GM23338 (cell line): ENCODE measurements around the gene NEURL3. TPM values are rescaled to one million over a fixed set of nuclear protein-coding genes. Genes with fewer than 3 reads are reported as not detected.

Experiments
- ATAC-seq: fragments of 200-7000 bp; cut with Tn5 transposase; 3 replicates; pipeline ENCODE4 v1.9.1; 2020
- DNase-seq: peaks from one replicate; pipeline ENCODE4 v3.0.0-alpha.2; 2015; ENCODE audit warnings: low spot score
- H2AFZ ChIP-seq: fragments of 200-600 bp; sonication (generic); 2 replicates; pipeline ENCODE4 v1.8.0; 2016; ENCODE audit warnings: antibody characterized with exemption, mild to moderate bottlenecking, moderate library complexity
- H3F3A ChIP-seq: fragments of 200-600 bp; sonication (generic); replicated peaks from 2 replicates; pipeline ENCODE4 v1.8.0; 2017; ENCODE audit warnings: antibody characterized with exemption, mixed run types, low read depth
- H3K27ac ChIP-seq: fragments of 200-600 bp; sonication (generic); 2 replicates; pipeline ENCODE4 v1.6.1; 2016; ENCODE audit warnings: low read depth
- H3K27me3 ChIP-seq: fragments of 200-600 bp; sonication (generic); 2 replicates; pipeline ENCODE4 v1.8.0; 2016; ENCODE audit warnings: mild to moderate bottlenecking, mixed run types, moderate library complexity; ENCODE audit not compliant: insufficient read depth
- H3K36me3 ChIP-seq: fragments of 200-600 bp; sonication (generic); 2 replicates; pipeline ENCODE4 v1.8.0; 2016; ENCODE audit warnings: mild to moderate bottlenecking; ENCODE audit not compliant: insufficient read depth
- H3K4me1 ChIP-seq: fragments of 200-600 bp; sonication (generic); 2 replicates; pipeline ENCODE4 v1.8.0; 2016; ENCODE audit warnings: mild to moderate bottlenecking, moderate library complexity; ENCODE audit not compliant: insufficient read depth
- H3K4me2 ChIP-seq: fragments of 200-600 bp; sonication (generic); 2 replicates; pipeline ENCODE4 v1.7.1; 2017; ENCODE audit warnings: mixed run types
- H3K4me3 ChIP-seq: fragments of 200-600 bp; sonication (generic); 2 replicates; pipeline ENCODE4 v1.6.1; 2016; ENCODE audit warnings: mixed run types
- H3K79me2 ChIP-seq: fragments of 200-600 bp; sonication (generic); replicated peaks from 2 replicates; pipeline ENCODE4 v1.8.0; 2017; ENCODE audit warnings: mild to moderate bottlenecking; ENCODE audit not compliant: insufficient read depth
- H3K9me2 ChIP-seq: fragments of 200-600 bp; sonication (generic); 2 replicates; pipeline ENCODE4 v1.8.0; 2017; ENCODE audit not compliant: insufficient read depth
- H4K20me1 ChIP-seq: fragments of 200-600 bp; sonication (generic); replicated peaks from 2 replicates; pipeline ENCODE4 v1.8.0; 2017; ENCODE audit warnings: mild to moderate bottlenecking; ENCODE audit not compliant: insufficient read depth
- H3K27ac Mint-ChIP-seq: 2 replicates; pipeline ENCODE4 v1.8.0; 2020; ENCODE audit warnings: inconsistent platforms, mild to moderate bottlenecking, moderate library complexity, mixed read lengths
- H3K27me3 Mint-ChIP-seq: 3 replicates; pipeline ENCODE4 v1.8.0; 2022; ENCODE audit warnings: low read depth, mild to moderate bottlenecking, moderate library complexity, mixed read lengths, inconsistent platforms; ENCODE audit not compliant: insufficient read depth, poor library complexity
- H3K36me3 Mint-ChIP-seq: 3 replicates; pipeline ENCODE4 v1.8.0; 2021; ENCODE audit warnings: low read depth, mild to moderate bottlenecking, inconsistent platforms, moderate library complexity, mixed read lengths
- H3K4me1 Mint-ChIP-seq: 3 replicates; pipeline ENCODE4 v1.8.0; 2020; ENCODE audit warnings: mild to moderate bottlenecking, inconsistent platforms, mixed read lengths
- H3K4me3 Mint-ChIP-seq: 3 replicates; pipeline ENCODE4 v1.8.0; 2021; ENCODE audit warnings: moderate library complexity, mild to moderate bottlenecking, inconsistent platforms, mixed read lengths
- H3K9me3 Mint-ChIP-seq: 3 replicates; pipeline ENCODE4 v1.8.0; 2020; ENCODE audit warnings: moderate library complexity, mild to moderate bottlenecking, inconsistent platforms, mixed read lengths
- CREB1 ChIP-seq: fragments of 250-450 bp; sonication (Bioruptor Pico); IDR thresholded peaks from 2 replicates; pipeline ENCODE4 v1.5.0; 2020; ENCODE audit warnings: low read depth, mild to moderate bottlenecking, moderate library complexity
- CTCF ChIP-seq, 2 experiments: fragments of 200-600 bp in 1 of 2; sonication (generic) in 1 of 2; conservative IDR thresholded peaks; 2 replicates each; pipeline versions ENCODE4 v1.5.1 to v1.6.1; 2016 to 2017; ENCODE audit warnings: antibody characterized with exemption in 2 of 2, low read depth in 2 of 2, mild to moderate bottlenecking in 2 of 2, moderate library complexity in 1 of 2
- ETS1 ChIP-seq: IDR thresholded peaks from 2 replicates; pipeline ENCODE4 v1.6.1; 2016; ENCODE audit warnings: antibody characterized with exemption
- EZH2 ChIP-seq: fragments of 200-600 bp; sonication (generic); IDR thresholded peaks from one replicate; pipeline ENCODE4 v1.8.0; 2017; ENCODE audit warnings: antibody characterized with exemption, mild to moderate bottlenecking, low read depth; ENCODE audit not compliant: unreplicated experiment
- EZH2phosphoT487 ChIP-seq: fragments of 200-600 bp; sonication (generic); IDR thresholded peaks from one replicate; pipeline ENCODE4 v1.8.1; 2018; ENCODE audit warnings: antibody characterized with exemption; ENCODE audit not compliant: unreplicated experiment
- JUNB ChIP-seq: IDR thresholded peaks from one replicate; pipeline ENCODE4 v1.6.1; 2016; ENCODE audit warnings: antibody characterized with exemption; ENCODE audit not compliant: unreplicated experiment
- NANOG ChIP-seq: IDR thresholded peaks from 2 replicates; pipeline ENCODE4 v1.6.1; 2016; ENCODE audit warnings: antibody characterized with exemption, borderline replicate concordance
- POLR2AphosphoS5 ChIP-seq: IDR thresholded peaks from 2 replicates; pipeline ENCODE4 v1.6.1; 2016; ENCODE audit warnings: antibody characterized with exemption, low read depth
- REST ChIP-seq: IDR thresholded peaks from one replicate; pipeline ENCODE4 v1.6.1; 2018; ENCODE audit warnings: antibody characterized with exemption; ENCODE audit not compliant: unreplicated experiment
- STAT1 ChIP-seq: IDR thresholded peaks from one replicate; pipeline ENCODE4 v1.6.1; 2016; ENCODE audit warnings: antibody characterized with exemption; ENCODE audit not compliant: unreplicated experiment
- ZNF114 ChIP-seq: fragments of 250-450 bp; sonication (Bioruptor Pico); IDR thresholded peaks from 2 replicates; pipeline ENCODE4 v1.5.0; 2020; ENCODE audit warnings: mild to moderate bottlenecking, moderate library complexity
- ZNF331 ChIP-seq: fragments of 250-450 bp; sonication (Bioruptor Pico); IDR thresholded peaks from 2 replicates; pipeline ENCODE4 v1.5.0; 2020; ENCODE audit warnings: low read depth, mild to moderate bottlenecking, moderate library complexity
- ZNF462 ChIP-seq: fragments of 250-450 bp; sonication (Bioruptor Pico); IDR thresholded peaks from 2 replicates; pipeline ENCODE4 v1.5.0; 2020; ENCODE audit warnings: mild to moderate bottlenecking, moderate library complexity
- long read RNA-seq: library from polyadenylated mRNA; unstranded; transcript quantifications from one replicate; pipeline ENCODE4 v2.0.0, GENCODE V29; 2020; ENCODE audit not compliant: unreplicated experiment
- polyA plus RNA-seq: library from polyadenylated mRNA; unstranded; fragments of >200 nt; fragmentation: Nextera tagmentation; extraction: Ambion mirVana; gene quantifications from 2 replicates; pipeline ENCODE4 v1.2.1, GENCODE V29; 2016
- total RNA-seq: library from RNA; depleted of rRNA; stranded (reverse); fragments of >200 nt; shearing (Covaris generic); gene quantifications from 2 replicates; pipeline ENCODE4 v1.2.3, GENCODE V29; 2014; rRNA removed

Gene NEURL3
- total RNA-seq (not detected in 2 replicates), polyA plus RNA-seq (0.21 TPM in 1 of 2 replicates, not detected in the other)
- long read RNA-seq: 0 reads

- DNase-seq: no peak
- H3K4me2 ChIP-seq: no peak within 1 kb of the TSS
- no peaks in the 10 kb centered on the region for H3K79me2 ChIP-seq
- 0 out of 2 replicates have a peak, but pooled peaks cover 2% of the 10 kb centered on the region for H3F3A ChIP-seq
- peaks cover 23% of the 10 kb centered on the region for H3K4me1 Mint-ChIP-seq
- H3K9me2 ChIP-seq: no peaks in the 10 kb centered on the region
- H3K36me3 Mint-ChIP-seq: no peaks in the 10 kb centered on the region; the same call in 2 of the 3 replicates
- peaks cover 26% of the 10 kb centered on the region for H3K27me3 Mint-ChIP-seq
- no peaks in the 10 kb centered on the region for H4K20me1 ChIP-seq
- H3K27ac Mint-ChIP-seq: no peak within 1 kb of the TSS
- H3K9me3 Mint-ChIP-seq: no peaks in the 10 kb centered on the region; the same call in 2 of the 3 replicates
- H3K27ac ChIP-seq: no peak within 1 kb of the TSS
- H3K27me3 ChIP-seq: peaks cover 15% of the 10 kb centered on the region
- H3K36me3 ChIP-seq: no peaks in the 10 kb centered on the region; the same call in 1 of the 2 replicates
- H3K4me1 ChIP-seq: peaks cover 3% of the 10 kb centered on the region; the same call in 1 of the 2 replicates
- peak within 1 kb of the TSS; percentile 38; the same call in 1 of the 2 replicates for H2AFZ ChIP-seq
- no peak for ATAC-seq
- TF ChIP-seq EZH2phosphoT487 (no peak), ETS1 (no peak), STAT1 (no peak), ZNF114 (CRISPR knock-in tag) (no peak), ZNF331 (CRISPR knock-in tag) (no peak), ZNF462 (no peak), REST (no peak), JUNB (no peak), CTCF (conservative IDR thresholded peaks at IDR 0.05; ENCODE audit: low read depth in 2 of 2) (no peak), POLR2AphosphoS5 (no peak), CREB1 (CRISPR knock-in tag) (no peak), EZH2 (no peak), NANOG (no peak)
- no peak within 1 kb of the TSS for H3K4me3 Mint-ChIP-seq
- no peak within 1 kb of the TSS for H3K4me3 ChIP-seq
These were observed at the start of gene NEURL3 for GRCh38 chr2:96505231-96505889. TSS of gene NEURL3 (minus strand) at chr2:96505357. CDS start at chr2:96505286, 71 bp downstream.
